Heart left ventricle (tissue), 13 donors: Measurements from ENCODE around the gene TNS3.

ENCODE experiments used
- CTCF ChIP-seq, 12 donors: fragments of 200-600 bp; sonication (generic) in 4 of 12; IDR thresholded peaks; one replicate each; pipeline versions ENCODE4 v1.5.0 to v1.8.0; 2018 to 2022; ENCODE audit warnings: antibody characterized with exemption in 12 of 12, mild to moderate bottlenecking in 5 of 12
- POLR2A ChIP-seq, 2 donors: fragments of 450-650 bp; IDR thresholded peaks; one replicate each; pipeline ENCODE4 v1.6.1; 2017; ENCODE audit warnings: antibody characterized with exemption in 2 of 2, mild to moderate bottlenecking in 2 of 2, moderate library complexity in 2 of 2
- donor health status: ischemic (EF 13 %, LVEDD 7.1; RV severe dilation, severe dysfunction).
- donor health status: DM: no; HTN: yes; CAD: no.
- donor health status: DM: no; HTN: no; CAD: no.
- donor health status: ischemic (EF 25% LVEDD 6.9; RV normal size, moderate dysfunction).
- donor health status: ischemic (EF 25% LVEDD 5.7; RV mildly dilated, moderate dysfunction).
- donor health status: ischemic (EF 35%, LVEDD 5.7; RV mildly dilated, moderate dysfunction).
- donor health status: nonischemic (EF 11% LVEDD 7.7; RV severe dilation, severe dysfunction).
- donor health status: DM: yes; HTN: yes; CAD: no.
- donor health status: PGD.
- donor health status: ischemic (EF 29% LVEDD 5.4; RV normal size, mild dysfunction).
- donor health status: nonischemic (EF 23%, LVEDD 6.1; RV moderate dilation, normal function).

DNA sequence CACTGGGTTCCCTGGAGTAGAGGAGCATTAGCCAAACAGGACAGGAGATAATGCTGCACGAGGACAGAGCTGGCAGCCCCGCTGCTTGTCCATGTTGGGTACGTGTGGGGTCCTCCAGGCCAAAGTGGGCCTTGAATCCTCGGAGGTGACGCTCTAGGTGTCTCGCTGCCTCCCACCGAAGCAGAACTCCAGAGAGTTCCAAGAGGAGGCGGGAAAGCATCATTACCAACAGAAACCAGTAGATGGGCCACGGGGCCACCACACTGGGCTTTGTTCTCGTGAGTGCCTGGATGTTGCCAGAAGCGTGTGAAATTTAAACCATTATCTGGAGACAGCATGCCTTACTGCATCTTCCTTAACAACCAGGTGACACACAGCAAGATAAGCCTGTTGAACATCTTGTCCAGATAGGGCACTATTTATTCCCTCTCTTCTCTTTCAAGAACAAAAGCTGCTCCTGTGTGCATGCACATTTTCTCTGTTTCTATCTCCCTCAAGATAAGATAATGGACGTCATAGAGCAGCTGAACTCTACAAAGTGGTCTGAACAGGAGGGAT lies 56.8 kb downstream of the TNS3 start:
- TF ChIP-seq CTCF (IDR thresholded peaks at IDR 0.05) (no peak), POLR2A (IDR thresholded peaks at IDR 0.05) (no peak)
